Embryonic facial prominence (tissue), 1 donor: ENCODE data around the gene ADGRG7.
A peak's percentile ranks its signal among the peaks of the same experiment; 100 is the strongest.
"Not testable (repeated sequence)": the region's sequence is repeated elsewhere in the genome, so short reads cannot be mapped to it uniquely, and the experiment has no call there.

Experiments used
- DNase-seq: peaks from one replicate; pipeline ENCODE4 v3.0.0-alpha.2; 2016; ENCODE audit errors: extremely low spot score

The ADGRG7 gene

DNA sequence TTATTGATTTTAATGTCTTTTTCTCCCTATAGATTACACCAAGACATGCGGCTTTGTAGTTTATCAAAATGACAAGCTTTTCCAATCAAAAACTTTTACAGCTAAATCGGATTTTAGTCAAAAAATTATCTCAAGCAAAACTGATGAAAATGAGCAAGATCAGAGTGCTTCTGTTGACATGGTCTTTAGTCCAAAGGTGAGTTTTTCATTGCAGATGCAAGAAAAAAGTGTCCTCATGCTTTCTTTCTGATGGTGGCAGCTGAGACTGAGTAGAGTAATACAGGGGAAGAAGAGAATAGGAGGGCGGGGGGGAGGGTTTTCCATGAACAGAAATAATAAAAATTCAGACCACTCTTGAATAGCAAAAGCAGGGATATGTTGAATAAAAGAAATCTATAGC, 36.5 kb downstream of the ADGRG7 start:
- DNase-seq, result no peak

DNA sequence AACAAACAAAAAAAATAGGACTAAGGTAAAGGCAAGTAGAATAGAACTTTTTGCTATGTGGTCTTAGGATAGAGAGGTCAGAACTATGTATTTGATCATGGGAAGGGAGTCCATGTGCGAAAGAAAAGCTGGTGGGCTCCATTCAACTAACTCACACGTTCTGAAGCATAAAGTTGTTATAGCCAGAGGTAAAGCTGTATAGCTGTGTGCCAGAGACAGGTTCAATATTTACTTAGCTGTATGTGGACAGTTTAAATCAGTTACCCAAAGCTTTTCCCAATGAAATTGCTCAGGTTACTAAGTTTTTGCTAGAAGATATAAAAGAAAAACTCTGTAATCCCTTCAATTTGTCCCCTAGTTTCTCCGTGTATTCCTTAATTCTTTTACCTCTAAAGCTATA, 37.8 kb downstream of the ADGRG7 start:
- DNase-seq, result no peak

DNA sequence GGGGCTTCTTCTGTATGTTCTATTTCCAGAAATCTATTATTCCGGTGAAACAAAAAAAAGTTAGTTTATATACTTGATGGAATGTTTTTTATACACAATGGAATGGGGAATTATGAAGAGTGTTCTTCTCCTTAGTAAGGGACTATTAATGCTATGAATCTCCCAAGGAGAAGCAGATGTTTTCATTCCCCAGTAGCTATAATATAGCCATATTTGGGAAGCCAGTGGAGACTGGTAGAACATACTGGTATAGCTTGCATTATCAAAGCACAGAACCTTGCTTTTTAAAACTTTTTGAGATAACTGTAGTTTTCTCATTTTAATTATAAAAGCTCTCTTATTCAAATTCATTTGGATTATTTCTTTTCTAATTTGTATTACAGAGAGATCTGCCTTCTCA, 38.3 kb downstream of the ADGRG7 start:
- DNase-seq, result no peak

DNA sequence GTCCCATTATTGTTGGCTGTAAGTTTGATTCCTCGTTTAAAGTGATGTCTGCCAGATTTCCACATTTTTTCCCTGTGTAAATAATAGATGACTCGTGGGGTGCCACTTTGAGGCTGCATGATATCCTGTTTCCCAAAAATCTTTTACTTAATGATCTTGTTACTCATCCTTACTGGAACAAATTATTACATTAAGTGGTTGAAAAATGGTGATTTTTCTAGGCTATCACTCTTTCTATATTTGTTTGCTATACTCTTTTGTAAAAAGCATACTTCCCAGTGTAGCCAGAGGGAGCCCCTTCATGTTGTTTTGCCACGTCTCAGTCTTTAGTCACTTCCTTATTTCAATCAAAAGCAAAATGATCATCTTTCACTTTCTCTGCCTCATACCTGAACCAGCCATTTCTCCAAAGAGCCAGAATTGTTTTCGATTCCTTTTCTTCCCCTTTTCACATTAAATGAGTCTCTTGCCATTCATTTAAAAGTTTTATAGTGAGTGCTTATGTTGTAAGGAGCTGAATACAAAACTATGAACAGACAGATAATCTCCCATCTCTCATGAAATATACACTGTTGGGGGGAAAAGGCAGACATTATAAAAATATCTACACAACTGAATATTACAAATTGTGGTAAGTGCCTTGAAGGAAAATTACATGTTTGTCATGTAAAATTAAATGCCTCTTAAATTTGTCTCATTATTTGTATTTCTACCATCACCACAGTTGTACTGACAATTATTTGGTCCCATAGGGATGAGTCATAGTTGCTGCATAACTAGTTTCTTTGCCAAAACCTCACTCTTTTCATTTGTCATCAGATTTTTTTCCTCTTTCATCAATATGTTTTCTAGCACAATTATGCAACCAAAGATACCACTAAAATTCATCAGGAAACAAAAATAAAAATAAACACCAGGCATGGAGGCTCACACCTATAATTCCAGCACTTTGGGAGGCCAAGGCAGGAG, 41.5 kb downstream of the ADGRG7 start:
- peak; percentile 20 for DNase-seq

DNA sequence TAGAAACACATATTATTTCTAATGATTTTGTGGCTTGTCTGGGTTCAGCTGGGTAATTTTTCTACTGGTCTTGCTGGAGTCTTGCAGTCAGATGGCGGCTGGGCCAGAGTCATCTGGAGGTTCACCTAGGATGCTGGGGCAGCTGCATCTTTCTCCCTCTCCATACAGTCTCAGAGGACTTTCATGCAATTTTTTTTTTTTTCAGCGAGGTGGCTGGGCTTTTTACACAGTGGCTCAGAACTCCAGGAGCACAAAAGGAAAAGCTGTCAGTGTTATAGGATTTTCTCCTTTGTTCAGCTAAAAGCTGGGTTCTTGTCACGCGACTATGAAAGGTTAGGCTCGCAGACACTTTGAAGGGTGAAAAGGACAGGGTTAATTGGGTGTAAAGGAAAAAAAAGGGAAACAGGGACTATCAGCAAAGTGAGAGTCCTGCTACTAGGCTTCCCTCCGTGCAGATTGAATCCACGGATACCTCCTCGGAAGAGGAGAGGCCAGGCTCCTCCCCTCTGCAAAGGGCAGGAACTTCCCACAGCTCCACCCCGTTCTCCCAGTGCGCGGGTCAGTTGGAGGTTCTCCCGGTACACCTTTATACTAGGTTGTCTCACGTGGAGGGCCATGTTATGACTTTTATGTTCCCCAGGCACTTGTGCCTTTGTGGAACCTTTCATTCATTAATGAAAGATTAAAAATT, 44.3 kb downstream of the ADGRG7 start:
- no peak for DNase-seq

DNA sequence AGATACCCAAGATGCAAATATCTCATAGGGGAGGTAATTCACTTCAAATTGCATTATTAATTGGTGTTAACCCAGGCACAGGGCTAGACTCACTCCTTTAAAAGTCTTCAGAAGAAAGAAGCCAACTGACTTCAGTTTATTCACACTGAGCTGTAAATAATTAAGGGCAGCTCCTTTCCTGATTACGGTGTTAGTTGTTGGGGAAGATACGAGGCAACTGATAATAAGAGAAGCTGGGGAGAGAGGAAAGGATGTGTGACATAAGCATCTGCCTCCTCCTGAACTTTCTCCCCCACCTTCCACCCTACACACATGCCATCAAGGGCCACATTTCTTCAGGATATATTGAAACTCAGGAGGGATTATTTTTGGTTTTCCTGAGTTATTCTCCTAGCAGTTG, 47.5 kb downstream of the ADGRG7 start:
- no peak for DNase-seq

DNA sequence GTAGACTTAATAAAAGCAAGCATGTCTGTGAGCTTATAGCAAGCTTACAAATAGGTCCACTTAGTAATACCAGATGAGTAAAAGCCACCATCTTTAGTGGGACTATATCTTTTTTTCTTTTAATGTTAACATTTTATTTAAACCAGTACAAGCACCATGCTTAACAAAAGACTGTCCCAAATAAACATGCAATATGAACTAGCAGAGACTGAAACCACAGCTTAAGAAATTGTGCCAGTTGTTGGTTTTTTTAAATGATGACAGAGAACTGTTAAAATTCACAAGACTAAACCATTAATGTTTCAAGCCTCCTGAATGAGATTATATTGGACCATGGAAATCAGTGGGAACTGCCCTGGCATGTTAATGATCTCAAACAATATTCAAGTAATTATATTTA, 51.9 kb downstream of the ADGRG7 start:
- DNase-seq, result not testable (repeated sequence)

DNA sequence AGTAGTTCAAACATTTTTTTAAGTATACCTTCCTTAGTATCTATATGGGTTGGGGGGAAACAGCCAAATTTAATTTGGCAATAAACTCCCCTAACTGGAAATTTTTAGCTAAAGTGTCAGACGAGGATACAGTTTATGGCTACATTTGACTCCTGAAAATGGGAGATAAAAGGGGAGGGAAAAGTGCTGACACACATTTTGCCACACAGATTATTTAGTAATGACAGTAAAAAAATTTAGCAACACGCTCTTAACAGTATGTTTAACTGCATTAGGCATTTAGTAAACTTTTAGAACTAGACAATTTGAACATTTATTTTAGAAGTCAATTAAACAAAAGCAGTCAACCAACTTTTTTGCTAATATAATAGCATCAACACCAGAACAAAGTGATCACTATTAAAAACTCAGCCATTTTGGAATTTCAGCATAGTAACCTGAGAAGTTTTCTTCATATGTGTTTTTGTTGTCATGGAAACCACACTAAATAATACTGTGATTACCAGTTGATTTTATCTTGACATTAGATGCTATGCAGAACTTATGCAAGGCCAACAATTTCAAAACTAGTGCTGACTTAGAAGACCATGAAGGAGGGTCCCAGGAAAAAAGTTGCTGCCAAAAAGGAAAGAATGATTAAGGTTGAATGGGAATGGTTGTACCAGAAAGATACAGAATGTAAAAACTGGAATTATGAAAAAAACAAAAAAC, 52.9 kb downstream of the ADGRG7 start:
- DNase-seq, result no peak

DNA sequence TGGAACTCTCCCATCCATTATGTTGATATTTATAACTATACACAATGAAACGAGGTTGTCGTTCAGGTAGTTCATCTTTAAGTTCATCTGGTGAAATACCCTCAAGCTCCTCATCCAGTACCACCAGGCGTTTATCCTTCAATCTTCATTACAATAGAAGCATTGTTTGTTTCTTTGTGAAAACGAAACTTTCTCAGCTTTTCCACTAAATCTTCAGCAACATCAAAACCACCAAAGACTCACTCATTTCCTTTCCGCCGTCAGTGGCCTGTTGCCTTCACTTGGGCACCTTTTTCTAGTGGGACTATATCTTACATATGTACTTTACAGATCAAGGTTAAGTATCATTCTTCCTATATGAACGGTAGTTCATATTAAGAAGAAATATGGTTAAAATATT, 55.8 kb downstream of the ADGRG7 start:
- no peak for DNase-seq

DNA sequence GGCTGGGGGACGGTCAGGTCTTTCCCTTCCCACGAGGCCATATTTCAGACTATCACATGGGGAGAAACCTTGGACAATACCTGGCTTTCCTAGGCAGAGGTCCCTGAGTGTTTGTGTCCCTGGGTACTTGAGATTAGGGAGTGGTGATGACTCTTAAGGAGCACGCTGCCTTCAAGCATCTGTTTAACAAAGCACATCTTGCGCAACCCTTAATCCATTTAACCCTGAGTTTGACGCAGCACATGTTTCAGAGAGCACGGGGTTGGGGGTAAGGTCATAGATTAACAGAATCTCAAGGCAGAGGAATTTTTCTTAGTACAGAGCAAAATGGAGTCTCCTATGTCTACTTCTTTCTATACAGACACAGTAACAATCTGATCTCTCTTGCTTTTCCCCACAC, 57.3 kb downstream of the ADGRG7 start:
- not testable (repeated sequence) for DNase-seq

DNA sequence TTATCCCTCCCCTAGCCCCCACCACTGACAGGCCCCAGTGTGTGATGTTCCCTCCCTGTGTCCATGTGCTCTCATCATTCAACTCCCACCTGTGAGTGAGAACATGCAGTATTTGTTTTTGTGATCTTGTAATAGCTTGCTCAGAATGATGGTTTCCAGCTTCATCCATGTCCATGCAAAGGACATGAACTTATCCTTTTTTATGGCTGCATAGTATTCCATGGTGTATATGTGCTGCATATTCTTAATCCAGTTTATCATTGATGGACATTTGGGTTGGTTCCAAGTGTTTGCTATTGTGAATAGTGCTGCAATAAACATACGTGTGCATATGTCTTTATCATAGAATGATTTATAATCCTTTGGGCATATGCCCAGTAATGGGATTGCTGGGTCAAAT, 57.9 kb downstream of the ADGRG7 start:
- not testable (repeated sequence) for DNase-seq

DNA sequence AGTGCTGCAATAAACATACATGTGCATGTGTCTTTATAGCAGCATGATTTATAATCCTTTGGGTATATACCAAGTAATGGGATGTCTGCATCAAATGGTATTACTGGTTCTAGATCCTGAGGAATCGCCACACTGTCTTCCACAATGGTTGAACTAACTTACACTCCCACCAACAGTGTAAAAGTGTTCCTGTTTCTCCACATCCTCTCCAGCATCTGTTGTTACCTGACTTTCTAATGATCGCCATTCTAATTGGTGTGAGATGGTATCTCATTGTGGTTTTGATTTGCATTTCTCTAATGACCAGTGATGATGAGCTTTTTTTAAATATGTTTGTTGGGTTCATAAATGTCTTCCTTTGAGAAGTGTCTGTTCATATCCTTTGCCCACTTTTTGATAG, 61.6 kb downstream of the ADGRG7 start:
- not testable (repeated sequence) for DNase-seq

DNA sequence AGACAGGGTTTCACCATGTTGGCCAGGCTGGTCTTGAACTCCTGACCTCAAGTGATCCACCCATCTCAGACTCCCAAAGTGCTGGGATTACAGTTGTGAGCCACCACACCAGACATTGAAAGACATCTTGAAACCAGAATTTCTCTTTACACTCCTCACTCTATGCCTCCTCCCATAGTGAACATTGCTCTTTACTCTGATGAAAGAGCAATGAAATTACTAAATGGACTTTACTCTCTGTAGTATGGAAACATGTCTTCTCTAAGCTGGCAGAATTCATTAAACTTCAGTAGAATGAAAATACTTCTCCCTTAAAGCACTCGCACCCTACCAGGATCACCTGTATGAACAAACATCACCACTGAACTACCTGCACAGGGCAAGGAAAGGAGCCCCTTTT, 72.1 kb downstream of the ADGRG7 start:
- no peak for DNase-seq

DNA sequence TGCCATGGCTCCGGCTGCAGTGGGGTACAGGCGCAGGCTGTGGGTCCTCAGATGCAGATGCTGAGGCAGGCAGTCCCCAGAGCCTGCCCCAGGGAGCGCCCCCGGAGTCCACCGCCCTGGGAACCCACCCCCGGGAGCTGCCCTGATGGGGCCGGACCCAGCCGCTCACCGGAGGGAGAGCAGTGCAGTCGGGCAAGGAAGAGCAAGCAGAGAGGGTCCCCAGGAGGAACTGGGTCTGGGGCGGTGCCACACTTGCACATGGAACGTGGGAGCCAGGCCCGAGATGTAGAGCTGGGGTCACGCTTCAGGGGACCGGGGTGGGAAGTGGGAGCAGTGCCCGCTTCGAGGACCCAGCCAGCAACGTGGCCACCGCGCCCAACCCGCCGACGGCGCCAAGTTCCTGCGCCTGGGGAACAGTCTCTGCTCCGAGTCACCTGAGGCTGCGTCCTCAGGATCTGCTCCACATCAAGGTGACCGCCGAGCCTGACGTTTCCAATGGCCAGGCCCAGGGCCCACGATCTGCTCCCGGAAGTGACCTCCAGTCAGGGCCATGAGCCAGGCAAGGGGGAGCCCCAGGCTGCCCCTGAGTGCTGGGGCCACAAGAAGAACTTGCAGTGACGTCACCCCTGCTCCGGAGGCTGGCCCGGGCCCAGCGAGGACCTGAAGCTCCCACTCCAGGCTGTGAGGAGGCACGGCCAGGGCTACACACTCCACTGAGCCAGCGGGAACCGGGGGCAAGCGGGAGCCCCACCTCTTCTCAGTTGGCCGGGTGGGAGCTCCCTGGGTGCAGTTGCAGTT, 72.9 kb downstream of the ADGRG7 start:
- DNase-seq, result no peak

DNA sequence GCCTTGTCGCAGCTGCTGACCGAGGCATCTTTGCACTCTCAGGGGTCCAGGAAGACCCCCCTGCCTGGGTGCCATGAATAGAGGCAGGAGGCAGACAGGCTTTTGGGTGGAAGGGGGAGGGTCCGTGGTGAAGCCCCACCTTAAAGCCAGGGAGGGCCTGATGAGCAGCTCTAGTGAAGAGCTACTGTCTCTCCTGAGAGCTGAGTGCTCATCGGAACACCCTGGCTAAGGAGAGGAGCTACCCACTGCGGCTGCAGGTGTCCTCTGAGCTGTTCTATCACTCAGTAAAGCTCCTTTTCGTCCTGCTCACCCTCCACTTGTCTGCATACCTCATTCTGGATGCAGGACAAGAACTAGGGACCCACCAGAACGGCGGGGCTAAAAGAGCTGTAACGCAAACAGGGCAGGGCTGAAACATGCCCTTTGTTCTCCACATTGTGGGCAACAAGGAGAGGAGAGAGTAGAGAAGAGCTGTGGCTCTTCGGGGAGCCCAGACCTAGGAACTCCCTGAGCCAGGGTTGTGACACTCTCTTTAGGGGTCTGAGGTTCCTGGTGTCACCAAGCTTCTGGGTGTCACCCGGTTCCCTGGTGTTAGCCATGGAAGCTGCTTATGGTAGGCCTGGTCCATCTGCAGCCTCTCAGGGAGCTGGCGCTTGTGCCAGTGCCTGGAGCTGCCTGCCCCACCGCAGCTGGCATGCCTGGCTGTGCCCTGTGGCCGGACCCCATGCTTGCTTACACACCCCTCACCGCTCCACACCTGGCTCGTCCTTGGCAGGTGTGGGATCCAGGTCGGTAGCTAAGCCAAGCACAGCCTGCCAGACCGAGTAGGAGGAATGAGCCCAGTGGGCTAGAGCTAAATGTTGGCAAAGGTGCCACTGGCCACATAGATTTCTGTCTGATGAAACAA, 73.7 kb downstream of the ADGRG7 start:
- DNase-seq, result no peak

DNA sequence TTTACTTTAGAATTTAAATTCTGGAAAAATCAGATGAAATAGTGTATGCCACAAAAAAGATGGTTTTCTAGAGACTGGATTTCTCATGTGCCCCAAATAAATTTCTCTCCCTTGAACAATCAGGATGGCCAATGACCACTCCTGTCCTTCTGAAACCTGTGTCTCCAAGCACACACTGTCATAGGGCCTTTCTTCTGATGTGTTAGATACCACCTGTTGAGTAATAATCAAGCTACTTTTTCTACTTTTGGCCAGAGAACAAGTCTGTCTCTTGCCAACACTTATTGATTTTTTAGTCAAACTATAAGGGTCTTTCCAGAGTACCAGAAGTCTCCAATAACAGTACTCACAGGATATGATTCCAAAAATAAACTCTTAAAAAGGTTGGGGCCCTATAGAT, 83.8 kb downstream of the ADGRG7 start:
- no peak for DNase-seq

DNA sequence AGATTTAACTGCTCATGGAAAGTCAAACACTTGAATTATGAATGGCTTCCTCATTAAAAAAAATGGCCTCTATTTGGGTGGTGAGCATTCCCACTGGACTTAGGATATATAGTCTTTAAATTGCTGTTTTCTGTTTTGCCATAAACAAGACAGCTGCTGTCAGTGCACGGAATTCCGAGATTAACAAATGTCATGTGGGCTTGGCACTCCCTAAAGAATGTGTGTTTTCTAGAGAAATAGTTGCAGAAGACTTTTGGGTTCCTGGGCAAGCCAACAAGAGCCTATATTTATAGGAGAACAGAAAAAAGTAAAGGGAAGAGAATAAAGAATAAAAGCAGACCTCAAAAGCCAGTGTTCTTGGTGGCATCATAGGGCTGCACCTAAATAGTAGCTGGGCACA, 86.3 kb downstream of the ADGRG7 start:
- no peak for DNase-seq

DNA sequence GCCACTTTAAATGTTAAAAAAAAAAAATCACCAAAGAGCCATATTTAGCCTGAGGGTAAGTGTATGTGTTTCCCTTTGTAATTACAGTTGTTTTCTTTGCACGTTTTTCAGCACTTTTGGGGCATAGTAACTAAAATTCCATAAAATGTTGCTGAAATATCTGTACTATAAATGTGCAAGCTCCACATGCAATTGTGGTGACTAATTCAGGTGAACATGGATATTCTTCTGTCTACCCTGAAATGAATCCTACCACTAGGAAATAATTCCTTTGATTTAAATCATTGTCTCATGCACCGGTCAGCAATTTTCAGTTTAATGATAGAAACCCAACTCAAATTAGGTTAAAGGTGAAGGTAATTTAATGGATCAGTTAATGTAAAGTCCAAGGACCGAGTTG, 86.8 kb downstream of the ADGRG7 start:
- DNase-seq, result no peak

DNA sequence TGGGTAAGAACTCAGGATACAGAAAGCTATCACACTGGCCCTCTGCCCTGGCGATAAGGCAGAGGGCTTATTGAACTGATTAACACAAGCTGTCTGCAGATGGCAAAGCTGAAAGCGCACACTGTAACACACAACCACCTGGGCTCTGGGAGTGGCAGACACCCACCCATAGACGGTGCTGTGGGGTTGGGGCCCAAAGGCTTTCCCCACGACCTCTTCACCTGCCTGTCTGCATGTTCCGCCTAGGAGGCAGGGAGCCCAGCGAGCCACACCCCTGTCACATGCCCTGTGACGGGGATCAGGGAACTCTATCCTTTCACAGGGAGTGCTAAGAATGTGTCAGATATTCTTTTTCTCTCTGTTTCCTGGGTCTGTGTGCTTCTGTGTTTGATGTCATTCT, 87.8 kb downstream of the ADGRG7 start:
- DNase-seq, result no peak

DNA sequence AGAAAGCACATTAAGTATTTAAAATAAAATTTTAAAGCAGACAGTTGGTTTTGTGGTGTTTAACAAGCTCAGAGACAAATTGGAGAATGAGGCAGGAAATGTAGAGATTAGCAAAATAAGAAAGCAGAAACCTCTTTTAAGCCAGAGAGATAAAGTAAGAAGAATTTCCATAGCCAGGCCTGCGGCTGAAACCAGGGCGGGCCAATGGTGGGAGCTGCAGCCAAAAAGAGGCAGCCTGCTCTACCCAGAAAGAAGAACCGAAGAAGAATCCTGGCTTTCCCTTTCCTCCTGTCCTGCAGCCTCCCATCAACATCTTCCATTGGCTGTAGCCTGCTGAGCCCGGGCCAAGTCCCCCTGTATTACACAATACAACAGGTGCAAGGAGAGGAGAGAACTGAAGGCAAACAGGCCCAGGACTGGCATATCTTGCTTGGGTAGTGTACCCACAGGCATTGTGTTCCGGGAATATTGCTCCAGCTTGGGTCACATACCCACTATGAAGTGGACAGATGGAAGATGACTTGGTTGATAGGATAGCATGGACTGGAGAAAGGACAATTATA, 88.4 kb downstream of the ADGRG7 start:
- DNase-seq, result no peak
